Lower leg skin (tissue), 3 donors: ENCODE results near the gene NPY4R2.
"Not testable (repeated sequence)": the region's sequence is repeated elsewhere in the genome, so short reads cannot be mapped to it uniquely, and the experiment has no call there.

Source experiments
- POLR2A ChIP-seq, 2 donors: fragments of 450-650 bp; IDR thresholded peaks; one replicate each; pipeline ENCODE4 v1.6.1; 2016 to 2017; ENCODE audit warnings: antibody characterized with exemption in 2 of 2, mild to moderate bottlenecking in 1 of 2, moderate library complexity in 1 of 2
- TF ChIP-seq, protein P1 (sequence below), 3 donors: fragments of 450-650 bp; IDR thresholded peaks; one replicate each; pipeline ENCODE4 v1.5.1; 2016; ENCODE audit warnings: antibody characterized with exemption in 3 of 3, mild to moderate bottlenecking in 3 of 3, moderate library complexity in 2 of 3

DNA sequence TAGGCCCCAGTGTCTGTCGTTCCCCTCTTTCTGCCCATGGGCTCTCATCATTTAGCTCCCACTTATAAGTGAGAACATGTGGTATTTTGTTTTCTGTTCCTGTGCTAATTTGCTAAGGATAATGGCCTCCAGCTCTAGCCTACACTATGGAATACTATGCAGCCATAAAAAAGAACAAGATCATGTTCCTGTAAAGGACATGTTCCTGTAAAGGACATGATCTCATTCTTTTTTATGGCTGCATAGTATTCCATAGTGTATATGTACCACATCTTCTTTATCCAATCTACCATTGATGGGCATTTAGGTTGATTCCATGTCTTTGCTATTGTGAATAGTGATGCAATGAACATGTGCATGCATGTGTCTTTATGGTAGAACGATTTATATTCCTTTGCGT is 19.2 kb downstream of the NPY4R2 start:
- TF ChIP-seq, protein P1, sequence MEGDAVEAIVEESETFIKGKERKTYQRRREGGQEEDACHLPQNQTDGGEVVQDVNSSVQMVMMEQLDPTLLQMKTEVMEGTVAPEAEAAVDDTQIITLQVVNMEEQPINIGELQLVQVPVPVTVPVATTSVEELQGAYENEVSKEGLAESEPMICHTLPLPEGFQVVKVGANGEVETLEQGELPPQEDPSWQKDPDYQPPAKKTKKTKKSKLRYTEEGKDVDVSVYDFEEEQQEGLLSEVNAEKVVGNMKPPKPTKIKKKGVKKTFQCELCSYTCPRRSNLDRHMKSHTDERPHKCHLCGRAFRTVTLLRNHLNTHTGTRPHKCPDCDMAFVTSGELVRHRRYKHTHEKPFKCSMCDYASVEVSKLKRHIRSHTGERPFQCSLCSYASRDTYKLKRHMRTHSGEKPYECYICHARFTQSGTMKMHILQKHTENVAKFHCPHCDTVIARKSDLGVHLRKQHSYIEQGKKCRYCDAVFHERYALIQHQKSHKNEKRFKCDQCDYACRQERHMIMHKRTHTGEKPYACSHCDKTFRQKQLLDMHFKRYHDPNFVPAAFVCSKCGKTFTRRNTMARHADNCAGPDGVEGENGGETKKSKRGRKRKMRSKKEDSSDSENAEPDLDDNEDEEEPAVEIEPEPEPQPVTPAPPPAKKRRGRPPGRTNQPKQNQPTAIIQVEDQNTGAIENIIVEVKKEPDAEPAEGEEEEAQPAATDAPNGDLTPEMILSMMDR (IDR thresholded peaks at IDR 0.05), result not testable (repeated sequence)
- not testable (repeated sequence) for TF ChIP-seq POLR2A (IDR thresholded peaks at IDR 0.05)
